ENCODE results near the gene GSTA5.
"Not testable (repeated sequence)": the region's sequence is repeated elsewhere in the genome, so short reads cannot be mapped to it uniquely, and the experiment has no call there.

The GSTA5 gene

GRCh38 chr6:52789658-52790057, 51.0 kb downstream of the GSTA5 start:
- DNase-seq (ENCODE audit: low read depth, low spot score), result not testable (repeated sequence)

- no peak for DNase-seq (ENCODE audit: low read depth, low spot score)
Observed at GRCh38 chr6:52788478-52788877, 52.1 kb downstream of the GSTA5 start.

GRCh38 chr6:52787917-52788316, 52.7 kb downstream of the GSTA5 start:
- no peak for DNase-seq (ENCODE audit: low read depth, low spot score)

GRCh38 chr6:52786249-52786956, 54.2 kb downstream of the GSTA5 start:
- DNase-seq (ENCODE audit: low read depth, low spot score), result no peak

- DNase-seq (ENCODE audit: low read depth, low spot score), result not testable (repeated sequence)
Observed at GRCh38 chr6:52782696-52783274, 57.8 kb downstream of the GSTA5 start.

- DNase-seq (ENCODE audit: low read depth, low spot score), result not testable (repeated sequence)
Observed at GRCh38 chr6:52782209-52782608, 58.4 kb downstream of the GSTA5 start.

Measured in iPS DF 19.7 (cell line).